Measurements from ENCODE around the gene PIK3IP1. TPM values are rescaled to one million over a fixed set of nuclear protein-coding genes. Genes with fewer than 3 reads are reported as not detected.
A peak's percentile ranks its signal among the peaks of the same experiment; 100 is the strongest.
"Not testable (repeated sequence)": the region's sequence is repeated elsewhere in the genome, so short reads cannot be mapped to it uniquely, and the experiment has no call there.

PIK3IP1 gene
- total RNA-seq, 1 experiment from 2014 or later: 6.2 TPM

DNA sequence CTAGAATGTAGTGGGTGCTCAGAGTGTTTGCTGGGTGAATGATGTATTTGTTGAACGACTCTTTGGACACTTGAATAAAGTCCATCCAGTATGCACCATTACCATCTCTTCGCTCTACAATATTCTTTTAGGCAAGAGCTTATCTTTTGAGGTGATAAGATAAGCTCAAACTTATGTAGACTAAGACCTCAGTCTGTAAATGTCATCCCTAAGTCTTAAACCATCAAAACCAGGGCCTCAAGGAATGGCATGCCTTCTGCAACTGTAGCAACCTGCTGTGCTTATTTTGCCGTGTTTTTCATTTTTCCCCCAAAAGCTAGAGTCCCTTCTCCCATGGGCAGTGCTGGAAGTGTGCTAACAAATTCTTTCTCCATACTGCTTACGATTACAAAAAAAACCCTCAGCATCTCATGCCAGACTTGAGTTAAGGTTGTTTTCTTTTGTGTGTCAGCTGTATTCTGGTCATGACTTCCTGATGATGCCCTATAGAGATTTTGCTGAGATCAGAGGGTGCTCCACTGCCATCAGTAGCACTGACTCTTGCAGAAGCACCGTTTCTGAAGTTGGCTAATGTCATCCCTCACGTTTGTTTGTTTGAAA lies 52.4 kb downstream of the PIK3IP1 start:
- DNase-seq: no peak
- CTCF ChIA-PET: no interaction called here
- intact Hi-C loops (cut with micrococcal nuclease; ENCODE audit: unreplicated experiment): no loop called here
- peaks cover 8% of the 10 kb centered on the region for H3K36me3 Mint-ChIP-seq (ENCODE audit: insufficient read depth, unreplicated experiment)
- H3K9me3 Mint-ChIP-seq (ENCODE audit: low read depth, unreplicated experiment): no peaks in the 10 kb centered on the region
- H3K27me3 Mint-ChIP-seq (ENCODE audit: unreplicated experiment): no peaks in the 10 kb centered on the region
- TF ChIP-seq, protein P1, sequence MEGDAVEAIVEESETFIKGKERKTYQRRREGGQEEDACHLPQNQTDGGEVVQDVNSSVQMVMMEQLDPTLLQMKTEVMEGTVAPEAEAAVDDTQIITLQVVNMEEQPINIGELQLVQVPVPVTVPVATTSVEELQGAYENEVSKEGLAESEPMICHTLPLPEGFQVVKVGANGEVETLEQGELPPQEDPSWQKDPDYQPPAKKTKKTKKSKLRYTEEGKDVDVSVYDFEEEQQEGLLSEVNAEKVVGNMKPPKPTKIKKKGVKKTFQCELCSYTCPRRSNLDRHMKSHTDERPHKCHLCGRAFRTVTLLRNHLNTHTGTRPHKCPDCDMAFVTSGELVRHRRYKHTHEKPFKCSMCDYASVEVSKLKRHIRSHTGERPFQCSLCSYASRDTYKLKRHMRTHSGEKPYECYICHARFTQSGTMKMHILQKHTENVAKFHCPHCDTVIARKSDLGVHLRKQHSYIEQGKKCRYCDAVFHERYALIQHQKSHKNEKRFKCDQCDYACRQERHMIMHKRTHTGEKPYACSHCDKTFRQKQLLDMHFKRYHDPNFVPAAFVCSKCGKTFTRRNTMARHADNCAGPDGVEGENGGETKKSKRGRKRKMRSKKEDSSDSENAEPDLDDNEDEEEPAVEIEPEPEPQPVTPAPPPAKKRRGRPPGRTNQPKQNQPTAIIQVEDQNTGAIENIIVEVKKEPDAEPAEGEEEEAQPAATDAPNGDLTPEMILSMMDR (IDR thresholded peaks at IDR 0.05; ENCODE audit: unreplicated experiment): no peak
- H3K27ac Mint-ChIP-seq (ENCODE audit: unreplicated experiment): no peak overlapping the region
- no TSS peak for BruUV-seq (replicated peaks)
- no peak overlapping the region for H3K4me3 Mint-ChIP-seq (ENCODE audit: low read depth, unreplicated experiment)
- H3K4me1 Mint-ChIP-seq (ENCODE audit: low read depth, unreplicated experiment): peaks cover 59% of the 10 kb centered on the region

GRCh38 chr22:31238057-31238456 lies 54.2 kb downstream of the PIK3IP1 start:
- Mint-ChIP-seq H3K36me3 (ENCODE audit: insufficient read depth, unreplicated experiment) (peaks cover 12% of the 10 kb centered on the region), H3K27ac (ENCODE audit: unreplicated experiment) (no peak overlapping the region), H3K4me3 (ENCODE audit: low read depth, unreplicated experiment) (no peak overlapping the region), H3K27me3 (ENCODE audit: unreplicated experiment) (no peaks in the 10 kb centered on the region), H3K9me3 (ENCODE audit: low read depth, unreplicated experiment) (no peaks in the 10 kb centered on the region), H3K4me1 (ENCODE audit: low read depth, unreplicated experiment) (peaks cover 50% of the 10 kb centered on the region)
- BruUV-seq (replicated peaks): no TSS peak
- intact Hi-C loops (cut with micrococcal nuclease; ENCODE audit: unreplicated experiment): no loop called here
- CTCF ChIA-PET: no interaction called here
- TF ChIP-seq, protein P1 (IDR thresholded peaks at IDR 0.05; ENCODE audit: unreplicated experiment): no peak
- no peak for DNase-seq

DNA sequence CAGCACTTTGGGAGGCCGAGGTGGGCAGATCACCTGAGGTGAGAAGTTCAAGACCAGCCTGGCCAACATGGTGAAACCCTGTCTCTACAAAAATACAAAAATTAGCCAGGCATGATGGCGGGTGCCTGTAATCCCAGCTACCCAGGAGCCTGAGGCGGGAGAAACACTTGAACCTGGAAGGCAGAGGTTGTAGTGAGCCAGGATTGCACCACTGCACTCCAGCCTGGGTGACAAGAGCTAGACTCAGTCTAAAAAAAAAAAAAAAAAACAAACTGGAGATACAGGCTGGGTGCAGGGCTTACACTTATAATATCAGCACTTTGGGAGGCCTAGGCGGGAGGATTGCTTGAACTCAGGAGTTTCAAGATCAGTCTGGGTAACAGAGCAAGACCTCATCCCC lies 56.2 kb downstream of the PIK3IP1 start:
- peaks cover 15% of the 10 kb centered on the region for H3K36me3 Mint-ChIP-seq (ENCODE audit: insufficient read depth, unreplicated experiment)
- BruUV-seq (replicated peaks); DNase-seq; H3K27ac Mint-ChIP-seq (ENCODE audit: unreplicated experiment); H3K9me3 Mint-ChIP-seq (ENCODE audit: low read depth, unreplicated experiment); CTCF ChIA-PET; H3K27me3 Mint-ChIP-seq (ENCODE audit: unreplicated experiment); intact Hi-C loops (cut with micrococcal nuclease; ENCODE audit: unreplicated experiment); H3K4me3 Mint-ChIP-seq (ENCODE audit: low read depth, unreplicated experiment): not testable (repeated sequence)
- peaks cover 44% of the 10 kb centered on the region for H3K4me1 Mint-ChIP-seq (ENCODE audit: low read depth, unreplicated experiment)

DNA sequence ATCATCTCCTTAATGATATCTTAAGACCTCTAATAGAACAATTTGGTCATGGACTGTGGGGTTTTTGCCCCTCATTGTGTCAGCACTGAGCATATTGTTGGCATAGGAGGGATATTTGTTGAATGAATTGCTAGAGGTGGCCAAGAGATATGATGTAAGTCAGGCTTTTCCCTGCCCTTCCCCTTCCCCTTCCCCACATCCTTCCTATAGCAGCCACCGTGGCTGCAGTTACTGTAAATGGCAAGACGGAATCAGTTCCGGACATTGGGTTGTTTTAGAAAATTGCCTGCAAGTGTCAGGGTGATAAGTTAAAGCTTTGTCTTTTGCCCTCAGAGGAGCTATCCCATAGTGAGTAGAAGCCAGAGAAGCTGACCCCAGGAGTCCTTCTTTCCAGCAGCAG lies 57.2 kb downstream of the PIK3IP1 start:
- H3K27ac Mint-ChIP-seq (ENCODE audit: unreplicated experiment): no peak overlapping the region
- no TSS peak for BruUV-seq (replicated peaks)
- TF ChIP-seq, protein P1 (IDR thresholded peaks at IDR 0.05; ENCODE audit: unreplicated experiment): no peak
- H3K9me3 Mint-ChIP-seq (ENCODE audit: low read depth, unreplicated experiment): no peaks in the 10 kb centered on the region
- peaks cover 11% of the 10 kb centered on the region for H3K36me3 Mint-ChIP-seq (ENCODE audit: insufficient read depth, unreplicated experiment)
- H3K4me3 Mint-ChIP-seq (ENCODE audit: low read depth, unreplicated experiment): no peak overlapping the region
- no peak for DNase-seq
- intact Hi-C loops (cut with micrococcal nuclease; ENCODE audit: unreplicated experiment): no loop called here
- H3K27me3 Mint-ChIP-seq (ENCODE audit: unreplicated experiment): no peaks in the 10 kb centered on the region
- H3K4me1 Mint-ChIP-seq (ENCODE audit: low read depth, unreplicated experiment): peaks cover 44% of the 10 kb centered on the region
- CTCF ChIA-PET: no interaction called here

DNA sequence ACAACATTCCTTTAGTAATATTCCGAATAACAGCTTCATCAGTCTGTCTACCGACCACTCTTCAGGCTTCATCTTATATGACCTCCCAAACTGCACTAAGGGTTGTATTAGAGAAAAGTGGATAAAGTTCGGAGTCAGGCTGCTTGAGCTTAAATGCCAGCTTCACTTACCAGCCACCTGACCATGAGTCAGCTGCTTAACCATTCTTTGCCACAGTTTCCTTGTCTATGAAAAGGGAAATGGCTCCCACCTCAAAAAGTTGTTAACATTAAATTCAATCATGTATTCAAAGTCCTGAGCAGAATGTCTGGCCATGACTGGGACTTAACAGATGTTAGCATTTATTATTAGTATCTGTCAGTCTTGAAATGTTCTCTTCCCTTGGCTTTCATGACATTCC lies 59.3 kb downstream of the PIK3IP1 start:
- Mint-ChIP-seq H3K4me1 (ENCODE audit: low read depth, unreplicated experiment) (peaks cover 46% of the 10 kb centered on the region), H3K27ac (ENCODE audit: unreplicated experiment) (peak overlapping the region; percentile 57), H3K36me3 (ENCODE audit: insufficient read depth, unreplicated experiment) (peaks cover 10% of the 10 kb centered on the region), H3K27me3 (ENCODE audit: unreplicated experiment) (no peaks in the 10 kb centered on the region), H3K4me3 (ENCODE audit: low read depth, unreplicated experiment) (no peak overlapping the region), H3K9me3 (ENCODE audit: low read depth, unreplicated experiment) (no peaks in the 10 kb centered on the region)
- CTCF ChIA-PET: interaction anchor here (0.8 to 2.4 kb wide), 7 partner anchors 9 to 126 kb away, joined by 3 to 19 read pairs (median 5); partner anchors contain the start of genes LIMK2 and SELENOM
- intact Hi-C loops (cut with micrococcal nuclease; ENCODE audit: unreplicated experiment): no loop called here
- BruUV-seq (replicated peaks): no TSS peak
- TF ChIP-seq, protein P1 (IDR thresholded peaks at IDR 0.05; ENCODE audit: unreplicated experiment): no peak
- DNase-seq: no peak
